Measurements from ENCODE around the gene ITPRIP. TPM values are rescaled to one million over a fixed set of nuclear protein-coding genes. Genes with fewer than 3 reads are reported as not detected.

The ITPRIP gene
- total RNA-seq, 1 donor from 2014 or later: 4.2 TPM

DNA sequence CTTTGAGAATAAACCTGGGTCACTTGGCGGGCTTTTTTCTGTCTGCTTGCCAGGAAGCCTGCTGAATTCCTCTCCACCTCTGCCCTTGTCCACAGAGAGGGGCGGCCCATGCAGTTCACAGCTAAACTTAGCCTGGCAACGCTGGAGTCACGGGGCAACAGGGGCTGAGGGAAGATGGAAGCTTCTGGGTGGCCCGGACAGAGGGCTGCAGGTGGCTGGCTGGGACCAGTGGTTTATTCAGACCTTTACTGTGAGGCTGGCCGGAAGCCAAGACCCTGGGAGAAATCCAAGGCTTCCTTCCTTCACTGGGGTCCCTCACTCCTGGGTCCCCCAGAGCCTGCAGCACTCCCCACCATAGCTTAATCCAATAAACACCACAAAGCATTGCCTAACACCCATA is 17.0 kb downstream of the ITPRIP start:
- H3K4me1 ChIP-seq (ENCODE audit: control insufficient read depth in 3 of 3, insufficient read depth in 3 of 3, low read length in 3 of 3): peaks cover 66 to 91% (median 80%) of the 10 kb centered on the region in 3 donors
- peak overlapping the region in 1 of 3 donors; percentile 34 for H3K9ac ChIP-seq (ENCODE audit: low read depth in 1 of 3, low read length in 3 of 3)
- H3K9me3 ChIP-seq (ENCODE audit: control insufficient read depth in 3 of 3, low read length in 3 of 3): no peaks in the 10 kb centered on the region
- H3K27me3 ChIP-seq (ENCODE audit: control insufficient read depth in 3 of 3, insufficient read depth in 3 of 3, low read length in 3 of 3): no peaks in the 10 kb centered on the region
- no peak overlapping the region for H3K4me3 ChIP-seq (ENCODE audit: low read length in 3 of 3)
- H3K27ac ChIP-seq (ENCODE audit: low read depth, low read length): no peak overlapping the region
- no peaks in the 10 kb centered on the region for H3K36me3 ChIP-seq (ENCODE audit: control insufficient read depth in 3 of 3, insufficient read depth in 3 of 3, low read length in 3 of 3)

DNA sequence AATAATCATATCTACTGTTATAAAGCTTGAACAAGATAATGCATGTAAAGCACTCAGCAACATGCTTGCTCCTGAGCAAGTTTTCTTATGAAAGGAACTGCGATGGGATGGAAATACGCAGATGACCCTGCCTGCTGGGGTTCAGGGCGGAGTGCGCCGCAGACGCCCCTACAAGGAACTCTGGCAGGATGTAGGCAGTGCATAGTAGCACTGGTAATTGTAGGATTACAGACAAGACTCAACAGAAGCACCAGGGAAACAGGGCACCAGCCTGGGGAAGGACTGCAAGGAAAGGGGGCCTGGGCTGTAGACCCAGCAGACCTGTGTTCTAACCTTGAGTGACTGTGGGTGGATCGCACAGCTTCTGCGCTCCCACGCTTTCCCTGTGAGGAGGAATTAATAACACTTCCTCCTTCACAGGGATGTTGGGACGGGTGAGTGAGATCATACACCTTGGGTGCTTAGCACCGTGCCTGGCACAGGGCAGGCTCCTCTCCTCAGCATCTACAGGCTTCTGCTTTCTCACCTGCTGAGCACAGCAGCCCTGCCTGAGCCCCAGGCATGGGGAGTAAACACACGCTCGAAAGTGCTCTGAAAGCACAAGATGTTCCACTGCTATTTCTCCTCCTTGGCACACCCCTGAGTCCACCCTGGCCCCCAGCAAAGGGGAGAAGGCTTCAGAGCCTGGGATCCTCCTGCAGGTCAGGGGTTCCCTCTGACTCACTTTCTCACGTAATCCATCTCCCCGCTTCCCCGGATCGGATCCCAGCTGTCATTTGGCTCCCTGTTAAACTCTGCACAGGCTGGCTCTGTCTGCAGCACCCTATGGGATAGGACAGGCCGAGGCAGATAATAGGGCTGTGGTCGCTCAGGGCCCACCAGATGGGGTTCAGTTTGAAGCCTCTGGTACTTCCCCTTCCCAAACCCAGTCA is 19.2 kb downstream of the ITPRIP start:
- Histone ChIP-seq H3K27me3 (ENCODE audit: control insufficient read depth in 3 of 3, insufficient read depth in 3 of 3, low read length in 3 of 3) (no peaks in the 10 kb centered on the region), H3K9ac (ENCODE audit: low read depth in 1 of 3, low read length in 3 of 3) (peak overlapping the region in 1 of 3 donors; percentile 16), H3K4me1 (ENCODE audit: control insufficient read depth in 3 of 3, insufficient read depth in 3 of 3, low read length in 3 of 3) (peaks cover 59 to 70% (median 63%) of the 10 kb centered on the region in 3 donors), H3K27ac (ENCODE audit: low read depth, low read length) (no peak overlapping the region), H3K36me3 (ENCODE audit: control insufficient read depth in 3 of 3, insufficient read depth in 3 of 3, low read length in 3 of 3) (peaks cover 16 to 18% (median 17%) of the 10 kb centered on the region in 3 donors), H3K4me3 (ENCODE audit: low read length in 3 of 3) (no peak overlapping the region), H3K9me3 (ENCODE audit: control insufficient read depth in 3 of 3, low read length in 3 of 3) (no peaks in the 10 kb centered on the region)

DNA sequence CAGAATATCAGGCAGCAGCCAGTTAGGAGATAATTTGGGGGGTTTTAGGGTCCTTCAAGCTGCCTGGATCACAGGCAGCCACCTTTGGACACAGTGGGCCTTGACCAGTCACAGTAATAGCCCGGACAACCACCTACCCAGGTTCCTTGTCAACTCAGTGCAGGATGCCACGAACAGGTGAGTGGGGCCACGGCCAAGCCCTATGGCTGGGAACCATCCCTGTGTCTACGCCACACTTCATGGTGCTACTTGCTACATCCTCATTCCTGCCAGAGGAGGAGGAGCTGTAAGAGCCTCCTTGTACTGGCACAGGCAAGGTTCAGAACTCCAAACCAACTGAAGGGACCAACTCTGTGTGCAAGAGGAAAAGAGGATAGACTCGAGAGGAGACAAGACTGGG is 19.9 kb downstream of the ITPRIP start:
- Histone ChIP-seq H3K4me1 (ENCODE audit: control insufficient read depth in 3 of 3, insufficient read depth in 3 of 3, low read length in 3 of 3) (peaks cover 54 to 62% (median 56%) of the 10 kb centered on the region in 3 donors), H3K9ac (ENCODE audit: low read depth in 1 of 3, low read length in 3 of 3) (no peak overlapping the region), H3K36me3 (ENCODE audit: control insufficient read depth in 3 of 3, insufficient read depth in 3 of 3, low read length in 3 of 3) (peaks cover 24 to 25% (median 25%) of the 10 kb centered on the region in 3 donors), H3K27me3 (ENCODE audit: control insufficient read depth in 3 of 3, insufficient read depth in 3 of 3, low read length in 3 of 3) (no peaks in the 10 kb centered on the region), H3K9me3 (ENCODE audit: control insufficient read depth in 3 of 3, low read length in 3 of 3) (no peaks in the 10 kb centered on the region), H3K4me3 (ENCODE audit: low read length in 3 of 3) (no peak overlapping the region), H3K27ac (ENCODE audit: low read depth, low read length) (no peak overlapping the region)

DNA sequence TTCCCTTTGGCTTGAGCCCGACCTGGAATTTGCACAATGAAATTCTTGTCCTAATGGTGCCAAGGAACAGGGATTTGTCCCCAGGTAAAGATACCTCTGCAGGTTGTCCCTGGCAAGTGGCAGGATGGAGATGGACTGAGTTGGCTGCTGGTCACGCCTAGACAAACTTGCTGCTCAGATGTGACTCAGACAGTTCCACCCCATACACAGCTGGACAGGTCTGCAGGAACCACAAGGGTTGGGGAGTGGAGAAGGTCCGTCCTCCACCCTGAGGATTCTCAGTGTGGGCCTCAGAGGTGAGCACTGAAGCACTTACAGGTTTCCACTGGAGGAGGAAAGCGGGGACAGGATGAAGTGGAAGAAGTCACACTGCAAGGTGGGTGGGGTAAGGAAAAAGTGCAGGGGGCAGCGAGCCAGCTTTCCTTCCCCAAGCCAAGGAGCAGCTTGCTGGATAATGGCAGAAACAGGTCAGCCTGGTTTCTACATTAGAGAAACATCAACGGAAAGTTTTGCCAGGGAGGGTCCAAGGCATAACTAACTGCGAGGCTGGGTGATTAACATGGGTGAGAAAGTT is 20.5 kb downstream of the ITPRIP start:
- Histone ChIP-seq H3K9ac (ENCODE audit: low read depth in 1 of 3, low read length in 3 of 3) (no peak overlapping the region), H3K36me3 (ENCODE audit: control insufficient read depth in 3 of 3, insufficient read depth in 3 of 3, low read length in 3 of 3) (peaks cover 27 to 30% (median 30%) of the 10 kb centered on the region in 3 donors), H3K4me3 (ENCODE audit: low read length in 3 of 3) (no peak overlapping the region), H3K27me3 (ENCODE audit: control insufficient read depth in 3 of 3, insufficient read depth in 3 of 3, low read length in 3 of 3) (no peaks in the 10 kb centered on the region), H3K4me1 (ENCODE audit: control insufficient read depth in 3 of 3, insufficient read depth in 3 of 3, low read length in 3 of 3) (peaks cover 49 to 57% (median 51%) of the 10 kb centered on the region in 3 donors), H3K9me3 (ENCODE audit: control insufficient read depth in 3 of 3, low read length in 3 of 3) (no peaks in the 10 kb centered on the region), H3K27ac (ENCODE audit: low read depth, low read length) (no peak overlapping the region)

GRCh38 chr10:104317269-104317710 is 21.0 kb downstream of the ITPRIP start:
- Histone ChIP-seq H3K4me1 (ENCODE audit: control insufficient read depth in 3 of 3, insufficient read depth in 3 of 3, low read length in 3 of 3) (peaks cover 44 to 52% (median 45%) of the 10 kb centered on the region in 3 donors), H3K27ac (ENCODE audit: low read depth, low read length) (no peak overlapping the region), H3K9me3 (ENCODE audit: control insufficient read depth in 3 of 3, low read length in 3 of 3) (no peaks in the 10 kb centered on the region), H3K27me3 (ENCODE audit: control insufficient read depth in 3 of 3, insufficient read depth in 3 of 3, low read length in 3 of 3) (no peaks in the 10 kb centered on the region), H3K4me3 (ENCODE audit: low read length in 3 of 3) (peak overlapping the region in 1 of 3 donors; percentile 11), H3K9ac (ENCODE audit: low read depth in 1 of 3, low read length in 3 of 3) (no peak overlapping the region), H3K36me3 (ENCODE audit: control insufficient read depth in 3 of 3, insufficient read depth in 3 of 3, low read length in 3 of 3) (peaks cover 27 to 32% (median 31%) of the 10 kb centered on the region in 3 donors)

DNA sequence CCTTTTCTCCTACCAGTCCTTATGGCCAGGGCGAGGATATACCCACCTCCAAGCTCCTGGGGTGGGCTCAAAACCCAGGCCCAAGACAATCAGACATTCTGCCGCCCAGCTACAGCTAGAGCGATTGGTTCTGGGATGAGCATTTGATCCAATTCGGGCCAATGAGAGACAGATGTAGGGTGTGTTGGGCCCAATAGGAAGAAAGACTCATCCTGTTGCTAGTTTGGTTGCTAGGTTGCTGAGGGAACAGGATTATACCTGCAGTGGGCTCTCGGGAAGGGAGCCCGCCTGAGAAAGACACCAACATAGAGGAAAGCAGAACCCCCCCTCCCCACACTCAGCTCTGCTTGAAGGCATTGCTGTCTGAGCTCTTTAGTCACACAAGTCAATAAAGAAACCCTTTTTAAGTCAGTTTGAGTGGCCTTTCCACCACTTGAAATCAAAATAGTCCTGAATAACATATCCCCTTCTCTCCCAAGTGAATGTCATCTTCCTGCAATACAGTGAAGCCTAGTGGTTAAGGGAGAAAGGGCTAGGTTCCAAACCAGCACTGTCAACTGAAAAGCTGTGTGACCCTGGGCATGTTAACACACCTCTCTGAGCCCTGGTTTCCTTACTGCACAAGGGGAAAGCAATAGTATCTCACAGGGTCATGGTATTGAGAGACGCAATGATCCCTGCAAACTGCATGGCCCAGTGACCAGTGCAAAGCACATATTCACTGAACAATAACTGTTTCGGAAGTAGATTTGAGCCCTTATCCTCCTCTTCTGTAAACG is 21.8 kb downstream of the ITPRIP start:
- H3K4me1 ChIP-seq (ENCODE audit: control insufficient read depth in 3 of 3, insufficient read depth in 3 of 3, low read length in 3 of 3): peaks cover 36 to 44% (median 38%) of the 10 kb centered on the region in 3 donors
- H3K9me3 ChIP-seq (ENCODE audit: control insufficient read depth in 3 of 3, low read length in 3 of 3): no peaks in the 10 kb centered on the region
- no peak overlapping the region for H3K27ac ChIP-seq (ENCODE audit: low read depth, low read length)
- H3K4me3 ChIP-seq (ENCODE audit: low read length in 3 of 3): no peak overlapping the region
- no peak overlapping the region for H3K9ac ChIP-seq (ENCODE audit: low read depth in 1 of 3, low read length in 3 of 3)
- H3K36me3 ChIP-seq (ENCODE audit: control insufficient read depth in 3 of 3, insufficient read depth in 3 of 3, low read length in 3 of 3): peaks cover 27 to 32% (median 31%) of the 10 kb centered on the region in 3 donors
- no peaks in the 10 kb centered on the region for H3K27me3 ChIP-seq (ENCODE audit: control insufficient read depth in 3 of 3, insufficient read depth in 3 of 3, low read length in 3 of 3)

- Histone ChIP-seq H3K4me3 (ENCODE audit: low read length in 3 of 3) (no peak overlapping the region), H3K27ac (ENCODE audit: low read depth, low read length) (no peak overlapping the region), H3K4me1 (ENCODE audit: control insufficient read depth in 3 of 3, insufficient read depth in 3 of 3, low read length in 3 of 3) (peaks cover 28 to 42% (median 37%) of the 10 kb centered on the region in 3 donors), H3K27me3 (ENCODE audit: control insufficient read depth in 3 of 3, insufficient read depth in 3 of 3, low read length in 3 of 3) (no peaks in the 10 kb centered on the region), H3K9me3 (ENCODE audit: control insufficient read depth in 3 of 3, low read length in 3 of 3) (no peaks in the 10 kb centered on the region), H3K9ac (ENCODE audit: low read depth in 1 of 3, low read length in 3 of 3) (no peak overlapping the region), H3K36me3 (ENCODE audit: control insufficient read depth in 3 of 3, insufficient read depth in 3 of 3, low read length in 3 of 3) (peaks cover 27 to 32% (median 31%) of the 10 kb centered on the region in 3 donors)
Measured at GRCh38 chr10:104315486-104315921, 22.8 kb downstream of the ITPRIP start.

DNA sequence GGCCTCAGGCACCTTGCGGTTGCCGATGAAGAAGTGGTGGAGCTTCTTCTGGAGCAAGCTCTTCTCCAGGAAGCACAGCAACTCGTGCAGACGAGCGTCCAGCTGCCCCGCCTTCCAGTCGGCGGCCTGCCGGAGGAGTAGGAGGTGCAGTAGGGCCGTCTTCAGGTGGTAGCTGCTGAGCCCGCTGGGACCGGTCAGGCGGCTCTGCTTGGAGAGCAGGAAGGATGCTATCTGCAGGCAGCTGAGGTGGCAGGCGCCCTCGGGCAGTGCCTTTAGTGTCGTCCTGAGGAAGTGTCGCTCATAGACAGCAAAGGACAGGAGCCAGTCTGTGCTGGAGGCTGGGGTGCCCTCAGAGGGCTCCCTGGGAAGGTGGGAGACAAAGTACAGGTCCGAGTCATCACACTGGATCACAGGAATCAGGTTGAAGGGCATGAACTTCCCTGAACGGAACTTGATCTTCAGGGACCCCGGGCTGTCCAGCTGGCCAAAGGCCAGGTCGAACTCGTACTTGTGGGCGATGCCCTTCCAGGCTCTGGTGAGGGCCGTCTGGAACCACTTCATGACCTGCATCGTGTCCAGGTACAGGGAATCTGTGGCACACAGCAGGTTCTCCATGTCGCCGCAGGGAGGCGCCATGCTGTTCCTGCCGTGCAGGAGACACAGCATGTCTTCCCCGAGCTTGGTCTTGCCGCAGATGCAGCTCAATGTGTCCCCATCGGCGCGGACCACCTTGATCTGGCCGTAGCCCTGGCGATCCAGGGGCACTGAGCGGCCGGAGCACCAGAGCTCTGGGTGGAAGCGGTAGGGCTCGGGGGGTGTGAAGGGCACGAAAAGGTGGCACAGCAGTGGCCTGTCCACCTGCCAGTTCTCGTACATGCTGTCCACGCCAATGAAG is 23.4 kb downstream of the ITPRIP start:
- peaks cover 35 to 44% (median 43%) of the 10 kb centered on the region in 3 donors for H3K4me1 ChIP-seq (ENCODE audit: control insufficient read depth in 3 of 3, insufficient read depth in 3 of 3, low read length in 3 of 3)
- H3K4me3 ChIP-seq (ENCODE audit: low read length in 3 of 3): no peak overlapping the region
- no peak overlapping the region for H3K27ac ChIP-seq (ENCODE audit: low read depth, low read length)

GRCh38 chr10:104311184-104311720 is 27.0 kb downstream of the ITPRIP start:
- no peaks in the 10 kb centered on the region for H3K27me3 ChIP-seq (ENCODE audit: control insufficient read depth in 3 of 3, insufficient read depth in 3 of 3, low read length in 3 of 3)
- peaks cover 14 to 37% (median 34%) of the 10 kb centered on the region in 3 donors for H3K4me1 ChIP-seq (ENCODE audit: control insufficient read depth in 3 of 3, insufficient read depth in 3 of 3, low read length in 3 of 3)
- H3K9ac ChIP-seq (ENCODE audit: low read depth in 1 of 3, low read length in 3 of 3): no peak overlapping the region
- H3K4me3 ChIP-seq (ENCODE audit: low read length in 3 of 3): no peak overlapping the region
- H3K9me3 ChIP-seq (ENCODE audit: control insufficient read depth in 3 of 3, low read length in 3 of 3): no peaks in the 10 kb centered on the region
- peaks cover 27 to 32% (median 31%) of the 10 kb centered on the region in 3 donors for H3K36me3 ChIP-seq (ENCODE audit: control insufficient read depth in 3 of 3, insufficient read depth in 3 of 3, low read length in 3 of 3)
- peak overlapping the region; percentile 87 for H3K27ac ChIP-seq (ENCODE audit: low read depth, low read length)

More for the DNA sequence above, 23.4 kb downstream of the ITPRIP start:
- Histone ChIP-seq H3K36me3 (ENCODE audit: control insufficient read depth in 3 of 3, insufficient read depth in 3 of 3, low read length in 3 of 3) (peaks cover 27 to 32% (median 31%) of the 10 kb centered on the region in 3 donors), H3K27me3 (ENCODE audit: control insufficient read depth in 3 of 3, insufficient read depth in 3 of 3, low read length in 3 of 3) (no peaks in the 10 kb centered on the region), H3K9me3 (ENCODE audit: control insufficient read depth in 3 of 3, low read length in 3 of 3) (no peaks in the 10 kb centered on the region), H3K9ac (ENCODE audit: low read depth in 1 of 3, low read length in 3 of 3) (no peak overlapping the region)
